NCI-H2171 treated with DMSO at 0.1 percent for 48 hours (cell line): ENCODE results near the gene C9orf40.

Experiments
- DNase-seq: peaks from one replicate; lab custom pipeline; 2025; lab: John Stamatoyannopoulos, UW

Gene C9orf40

GRCh38 chr9:74940600-74940999 is 12.1 kb downstream of the C9orf40 start:
- DNase-seq, result peak; percentile 51

- DNase-seq, result no peak
Measured at GRCh38 chr9:74935008-74935407, 17.7 kb downstream of the C9orf40 start.

GRCh38 chr9:74921737-74922136 is 31.0 kb downstream of the C9orf40 start:
- DNase-seq, result no peak

GRCh38 chr9:74920944-74921626 is 31.6 kb downstream of the C9orf40 start:
- no peak for DNase-seq

- no peak for DNase-seq
Measured at GRCh38 chr9:74910036-74910435, 42.7 kb downstream of the C9orf40 start.

- DNase-seq, result no peak
Measured at GRCh38 chr9:74908665-74909064, 44.0 kb downstream of the C9orf40 start.

- no peak for DNase-seq
Measured at GRCh38 chr9:74907085-74907484, 45.6 kb downstream of the C9orf40 start.

- DNase-seq, result no peak
Measured at GRCh38 chr9:74901001-74901400, 51.7 kb downstream of the C9orf40 start.
